Tibial nerve (tissue), 4 donors: Measurements from ENCODE around the gene ANO7. TPM values are rescaled to one million over a fixed set of nuclear protein-coding genes. Genes with fewer than 3 reads are reported as not detected.
A peak's percentile ranks its signal among the peaks of the same experiment; 100 is the strongest.

Experiments used
- DNase-seq, 2 donors: peaks; one replicate each; pipeline ENCODE4 v3.0.0-alpha.2; 2019; ENCODE audit warnings: low spot score in 2 of 2
- H3K27ac ChIP-seq, 4 donors: fragments of 200-600 bp; sonication (generic) in 3 of 4; one replicate each; pipeline ENCODE4 v1.5.1; 2017 to 2019; ENCODE audit warnings: mild to moderate bottlenecking in 1 of 4
- H3K27me3 ChIP-seq, 2 donors: fragments of 200-600 bp; sonication (generic) in 1 of 2; one replicate each; pipeline versions ENCODE4 v1.5.1 to v1.6.0; 2017 to 2019
- H3K36me3 ChIP-seq, 3 donors: fragments of 200-600 bp; sonication (generic); one replicate each; pipeline ENCODE4 v1.5.1; 2018 to 2019
- H3K4me1 ChIP-seq, 4 donors: fragments of 200-600 bp; sonication (generic) in 3 of 4; one replicate each; pipeline ENCODE4 v1.5.1; 2017 to 2019
- H3K4me3 ChIP-seq, 4 donors: fragments of 200-600 bp; sonication (generic) in 3 of 4; one replicate each; pipeline ENCODE4 v1.5.1; 2017 to 2019; ENCODE audit warnings: mild to moderate bottlenecking in 1 of 4, moderate library complexity in 1 of 4
- H3K9me3 ChIP-seq, 4 donors: fragments of 200-600 bp; sonication (generic) in 3 of 4; one replicate each; pipeline ENCODE4 v1.5.1; 2017 to 2019
- EP300 ChIP-seq, 2 donors: sonication (generic); formaldehyde crosslinking; IDR thresholded peaks; one replicate each; pipeline ENCODE4 v1.6.1; 2017; ENCODE audit warnings: antibody characterized with exemption in 2 of 2, mild to moderate bottlenecking in 1 of 2
- POLR2A ChIP-seq, 2 donors: fragments of 450-650 bp; IDR thresholded peaks; one replicate each; pipeline ENCODE4 v1.6.1; 2017; ENCODE audit warnings: antibody characterized with exemption in 2 of 2, mild to moderate bottlenecking in 2 of 2, moderate library complexity in 2 of 2
- WGBS, 2 donors: methylation state at CpG; one replicate each; pipeline ENCODE4 v1.1.5; 2018; 5-methylcytosine and 5-hydroxymethylcytosine counted together
- total RNA-seq, 4 donors: library from RNA; depleted of rRNA; stranded (reverse); fragments of >200 nt; gene quantifications; one replicate each; pipeline ENCODE4 v1.1.0, GENCODE V29; 2016
- TF ChIP-seq, protein P1 (sequence below), 5 experiments: fragments of 200-600 bp in 3 of 5; fragments of 450-650 bp in 2 of 5; sonication (generic) in 3 of 5; IDR thresholded peaks; one replicate each; pipeline ENCODE4 v1.5.1; 2016 to 2019; ENCODE audit warnings: antibody characterized with exemption in 5 of 5, mild to moderate bottlenecking in 3 of 5, moderate library complexity in 2 of 5

The ANO7 gene
- total RNA-seq, 4 donors from 2014 or later = 0.42 to 1.2 (median 0.51) TPM

DNA sequence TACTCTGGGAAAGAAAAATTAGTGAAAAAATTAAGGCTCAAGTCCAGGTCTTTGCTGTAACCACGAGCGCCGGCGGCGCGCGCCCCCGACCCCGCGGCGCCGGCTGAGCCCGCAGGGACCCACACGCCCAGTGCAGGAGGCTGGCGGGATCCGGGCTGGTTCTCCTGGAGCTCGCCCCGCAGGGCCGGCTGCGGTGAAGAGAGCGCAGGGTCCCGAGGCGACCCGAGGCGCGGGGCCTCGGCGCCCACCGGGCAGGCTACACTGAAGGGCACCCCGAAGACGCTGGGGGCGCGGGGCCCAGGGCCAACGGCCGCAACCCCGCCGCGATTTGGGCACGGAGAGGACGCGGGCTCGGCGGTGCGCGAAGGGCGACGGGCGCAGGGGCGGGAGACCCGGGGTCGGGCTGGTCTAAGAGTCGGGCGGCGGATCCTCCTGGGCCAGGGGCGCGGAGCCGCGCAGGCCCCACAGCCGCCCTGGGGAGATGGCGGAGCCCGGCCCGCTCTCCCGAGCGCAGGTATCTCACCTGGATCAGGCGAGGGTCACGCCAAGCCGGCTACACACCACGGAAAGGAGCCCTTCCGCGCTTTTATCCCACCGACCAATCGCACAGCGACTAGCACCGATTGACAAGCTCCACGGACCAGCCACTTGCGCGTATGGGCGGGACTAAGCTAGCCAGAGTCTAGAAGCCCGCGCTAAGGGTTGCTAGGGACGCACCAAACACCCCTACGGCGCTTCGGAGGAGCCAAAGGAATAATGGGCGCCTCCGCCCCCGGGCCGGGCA lies 39.4 kb upstream of the ANO7 start, which contains the start of gene PASK:
PASK (minus strand) TSS at position 582 of the 784 bp plus-strand sequence. CDS start 6,440 bp downstream, outside the sequence.
- Histone ChIP-seq H3K4me1 (peaks cover 0 to 25% (median 12%) of the 10 kb centered on the region in 4 donors), H3K27ac (peak within 1 kb of the TSS; percentile 58 to 92 (median 84)), H3K36me3 (peaks cover 0 to 12% (median 0%) of the 10 kb centered on the region in 3 donors), H3K9me3 (no peaks in the 10 kb centered on the region), H3K4me3 (peak within 1 kb of the TSS; percentile 70 to 92 (median 86)), H3K27me3 (no peaks in the 10 kb centered on the region)
- 0 to 2% methylated on average over 51 to 54 of the region's 88 CpGs for WGBS, 2 donors
- peak; percentile 84 to 91 for DNase-seq
- TF ChIP-seq, protein P1, sequence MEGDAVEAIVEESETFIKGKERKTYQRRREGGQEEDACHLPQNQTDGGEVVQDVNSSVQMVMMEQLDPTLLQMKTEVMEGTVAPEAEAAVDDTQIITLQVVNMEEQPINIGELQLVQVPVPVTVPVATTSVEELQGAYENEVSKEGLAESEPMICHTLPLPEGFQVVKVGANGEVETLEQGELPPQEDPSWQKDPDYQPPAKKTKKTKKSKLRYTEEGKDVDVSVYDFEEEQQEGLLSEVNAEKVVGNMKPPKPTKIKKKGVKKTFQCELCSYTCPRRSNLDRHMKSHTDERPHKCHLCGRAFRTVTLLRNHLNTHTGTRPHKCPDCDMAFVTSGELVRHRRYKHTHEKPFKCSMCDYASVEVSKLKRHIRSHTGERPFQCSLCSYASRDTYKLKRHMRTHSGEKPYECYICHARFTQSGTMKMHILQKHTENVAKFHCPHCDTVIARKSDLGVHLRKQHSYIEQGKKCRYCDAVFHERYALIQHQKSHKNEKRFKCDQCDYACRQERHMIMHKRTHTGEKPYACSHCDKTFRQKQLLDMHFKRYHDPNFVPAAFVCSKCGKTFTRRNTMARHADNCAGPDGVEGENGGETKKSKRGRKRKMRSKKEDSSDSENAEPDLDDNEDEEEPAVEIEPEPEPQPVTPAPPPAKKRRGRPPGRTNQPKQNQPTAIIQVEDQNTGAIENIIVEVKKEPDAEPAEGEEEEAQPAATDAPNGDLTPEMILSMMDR (IDR thresholded peaks at IDR 0.05) = peak in 1 of 5 experiments; percentile 5
- TF ChIP-seq POLR2A (IDR thresholded peaks at IDR 0.05) (no peak), EP300 (IDR thresholded peaks at IDR 0.05) (peak in 1 of 2 donors; percentile 46)

DNA sequence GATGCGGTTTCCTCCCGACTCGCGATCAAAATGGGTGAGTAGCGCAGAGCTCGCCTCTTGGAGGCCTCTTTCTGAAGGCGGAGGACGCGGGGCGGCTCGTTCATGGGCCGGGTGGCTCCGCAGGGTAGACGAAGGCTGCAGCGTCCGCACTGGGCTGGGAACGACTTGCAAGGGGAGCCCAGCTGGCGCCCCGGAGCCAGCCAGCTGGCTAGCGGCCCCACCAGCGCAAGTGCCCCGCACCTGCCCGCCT lies 38.9 kb upstream of the ANO7 start:
- peak overlapping the region in 3 of 4 donors; percentile 1 to 92 (median 45) for H3K27ac ChIP-seq
- WGBS, 2 donors = 0% methylated on average over 16 of the region's 23 CpGs; no CpG with 5 or more reads in 1 of the 2 donors
- H3K36me3 ChIP-seq = peaks cover 0 to 17% (median 0%) of the 10 kb centered on the region in 3 donors
- no peak for DNase-seq
- no peaks in the 10 kb centered on the region for H3K9me3 ChIP-seq
- TF ChIP-seq POLR2A (IDR thresholded peaks at IDR 0.05) = no peak
- no peak for TF ChIP-seq EP300 (IDR thresholded peaks at IDR 0.05)
- TF ChIP-seq, protein P1 (IDR thresholded peaks at IDR 0.05) = no peak
- H3K4me3 ChIP-seq = peak overlapping the region; percentile 70 to 92 (median 86)
- H3K4me1 ChIP-seq = peaks cover 0 to 25% (median 12%) of the 10 kb centered on the region in 4 donors
- no peaks in the 10 kb centered on the region for H3K27me3 ChIP-seq

- Histone ChIP-seq H3K9me3 (no peaks in the 10 kb centered on the region), H3K27ac (peak within 1 kb of the TSS; percentile 58 to 92 (median 84)), H3K4me1 (peaks cover 0 to 25% (median 12%) of the 10 kb centered on the region in 4 donors), H3K27me3 (no peaks in the 10 kb centered on the region), H3K4me3 (peak within 1 kb of the TSS; percentile 70 to 92 (median 86)), H3K36me3 (peaks cover 0 to 22% (median 0%) of the 10 kb centered on the region in 3 donors)
- DNase-seq = peak; percentile 88 to 89
- peak in 1 of 2 donors; percentile 80 for TF ChIP-seq EP300 (IDR thresholded peaks at IDR 0.05)
- peak; percentile 54 to 62 for TF ChIP-seq POLR2A (IDR thresholded peaks at IDR 0.05)
- TF ChIP-seq, protein P1 (IDR thresholded peaks at IDR 0.05) = peak in 3 of 5 experiments; percentile 9 to 55 (median 15)
- WGBS, 2 donors = 1 to 2% methylated on average over 48 to 60 of the region's 73 CpGs
Observed at GRCh38 chr2:241149925-241150659, 38.4 kb upstream of the ANO7 start, which contains the start of gene PPP1R7. TSS of gene PPP1R7 (plus strand) at chr2:241150467. CDS start at chr2:241150496, 29 bp downstream.

DNA sequence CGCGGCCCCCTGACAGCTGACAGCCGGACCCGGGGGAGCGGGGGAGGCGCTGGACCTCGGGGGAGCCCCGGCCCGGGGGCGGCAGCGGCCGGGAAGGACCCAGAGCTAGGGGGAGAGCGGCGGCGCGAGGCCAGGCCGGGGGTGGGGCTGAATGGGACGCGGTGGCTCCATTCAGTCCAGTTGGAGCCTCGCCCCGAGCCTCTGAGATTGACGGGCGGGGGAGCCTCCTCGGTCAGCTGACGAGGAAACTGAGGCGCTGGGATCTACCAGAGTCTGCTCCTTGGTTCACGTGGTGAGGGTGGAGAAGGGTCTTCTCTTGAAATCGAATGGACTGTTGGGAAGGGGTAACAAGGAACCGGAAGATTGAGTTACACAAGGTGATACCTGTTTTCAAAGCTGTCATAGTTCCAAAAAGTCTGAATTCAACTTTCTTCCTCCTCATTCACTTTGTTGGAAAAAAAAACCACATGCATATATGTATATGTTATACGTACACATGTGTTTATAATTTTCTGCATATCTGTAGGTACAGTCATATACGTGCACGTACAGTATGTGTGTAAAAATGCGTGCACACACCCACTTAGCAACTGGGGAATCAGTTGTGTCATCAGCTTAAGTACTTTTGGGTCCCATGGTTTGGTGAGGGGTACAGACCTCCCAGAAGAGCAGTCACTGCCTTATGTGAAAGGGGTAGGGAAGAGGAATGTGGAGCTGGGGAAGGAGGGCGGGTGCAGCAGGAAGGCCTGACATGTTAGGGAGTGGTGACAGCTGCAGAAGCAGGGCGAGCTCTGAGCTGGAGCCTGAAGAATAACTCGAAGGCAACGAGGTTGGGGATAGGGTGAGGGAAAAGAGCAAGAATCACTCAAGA lies 37.6 kb upstream of the ANO7 start:
- TF ChIP-seq, protein P1 (IDR thresholded peaks at IDR 0.05) = no peak
- no peak for TF ChIP-seq EP300 (IDR thresholded peaks at IDR 0.05)
- TF ChIP-seq POLR2A (IDR thresholded peaks at IDR 0.05) = no peak
- Histone ChIP-seq H3K4me3 (peak overlapping the region; percentile 70 to 92 (median 86)), H3K9me3 (no peaks in the 10 kb centered on the region), H3K27ac (peak overlapping the region; percentile 58 to 92 (median 84)), H3K4me1 (peaks cover 0 to 25% (median 12%) of the 10 kb centered on the region in 4 donors), H3K27me3 (no peaks in the 10 kb centered on the region), H3K36me3 (peaks cover 0 to 30% (median 0%) of the 10 kb centered on the region in 3 donors)
- no peak for DNase-seq
- WGBS, 2 donors = 13 to 14% methylated on average over 18 to 20 of the region's 37 CpGs
